GM11168 (cell line): Measurements from ENCODE around the gene DOK6.

ENCODE experiments used
- in situ Hi-C: fragments of 300-500 bp; cut with MboI; formaldehyde crosslinking; loops from one replicate; pipeline ENCODE4 v1.12.0; 2022; ENCODE audit warnings: low sequenced_read_pairs; ENCODE audit not compliant: unreplicated experiment

DOK6 gene

GRCh38 chr18:69529151-69529550, 128.5 kb downstream of the DOK6 start:
- in situ Hi-C loops: no loop called here

GRCh38 chr18:69531973-69532372, 131.3 kb downstream of the DOK6 start:
- in situ Hi-C loops: no loop called here

GRCh38 chr18:69537183-69537582, 136.5 kb downstream of the DOK6 start:
- in situ Hi-C loops: no loop called here

GRCh38 chr18:69538849-69539248, 138.2 kb downstream of the DOK6 start:
- in situ Hi-C loops: no loop called here

- in situ Hi-C loops: no loop called here
Measured at GRCh38 chr18:69539404-69539803, 138.7 kb downstream of the DOK6 start.

- in situ Hi-C loops: no loop called here
Measured at GRCh38 chr18:69556228-69556627, 155.5 kb downstream of the DOK6 start.

- in situ Hi-C loops: no loop called here
Measured at GRCh38 chr18:69557282-69557681, 156.6 kb downstream of the DOK6 start.

- in situ Hi-C loops: no loop called here
Measured at GRCh38 chr18:69558052-69558451, 157.4 kb downstream of the DOK6 start.

- in situ Hi-C loops: no loop called here
Measured at GRCh38 chr18:69559604-69560003, 158.9 kb downstream of the DOK6 start.

GRCh38 chr18:69564602-69565001, 163.9 kb downstream of the DOK6 start:
- in situ Hi-C loops: no loop called here

- in situ Hi-C loops: no loop called here
Measured at GRCh38 chr18:69567813-69568488, 167.3 kb downstream of the DOK6 start.

- in situ Hi-C loops: no loop called here
Measured at GRCh38 chr18:69569133-69569532, 168.4 kb downstream of the DOK6 start.

- in situ Hi-C loops: no loop called here
Measured at GRCh38 chr18:69574401-69574800, 173.7 kb downstream of the DOK6 start.

GRCh38 chr18:69580107-69580506, 179.4 kb downstream of the DOK6 start:
- in situ Hi-C loops: no loop called here

GRCh38 chr18:69584429-69584828, 183.7 kb downstream of the DOK6 start:
- in situ Hi-C loops: no loop called here

GRCh38 chr18:69585696-69586095, 185.0 kb downstream of the DOK6 start:
- in situ Hi-C loops: no loop called here

GRCh38 chr18:69586537-69586936, 185.8 kb downstream of the DOK6 start:
- in situ Hi-C loops: no loop called here

- in situ Hi-C loops: no loop called here
Measured at GRCh38 chr18:69588301-69588700, 187.6 kb downstream of the DOK6 start.

- in situ Hi-C loops: no loop called here
Measured at GRCh38 chr18:69590150-69590549, 189.5 kb downstream of the DOK6 start.

- in situ Hi-C loops: no loop called here
Measured at GRCh38 chr18:69596345-69596744, 195.7 kb downstream of the DOK6 start.

- in situ Hi-C loops: no loop called here
Measured at GRCh38 chr18:69597561-69597960, 196.9 kb downstream of the DOK6 start.

GRCh38 chr18:69599377-69599776, 198.7 kb downstream of the DOK6 start:
- in situ Hi-C loops: no loop called here

GRCh38 chr18:69612242-69612641, 211.6 kb downstream of the DOK6 start:
- in situ Hi-C loops: no loop called here
